Right lobe of liver (tissue), 6 donors: Measurements from ENCODE around the gene CTBP1. TPM values are rescaled to one million over a fixed set of nuclear protein-coding genes. Genes with fewer than 3 reads are reported as not detected.

Experiments
- ATAC-seq, 4 donors: fragments of 200-7000 bp; cut with Tn5 transposase; one replicate each; pipeline ENCODE4 v1.9.1; 2020; ENCODE audit warnings: mild to moderate bottlenecking in 4 of 4, moderate library complexity in 4 of 4
- DNase-seq, 3 donors: peaks; one replicate each; pipeline ENCODE4 v3.0.0-alpha.2; 2020
- H3K27ac ChIP-seq, 3 donors: fragments of 200-600 bp; one replicate each; pipeline ENCODE4 v1.8.0; 2022
- H3K27me3 ChIP-seq, 2 donors: fragments of 200-600 bp; one replicate each; pipeline ENCODE4 v1.8.0; 2022
- H3K36me3 ChIP-seq, 4 donors: fragments of 200-600 bp; sonication (generic) in 1 of 4; one replicate each; pipeline versions ENCODE4 v1.5.1 to v1.8.0; 2017 to 2022; ENCODE audit warnings: control low read depth in 1 of 4
- H3K4me1 ChIP-seq, 4 donors: fragments of 200-600 bp; sonication (generic) in 1 of 4; one replicate each; pipeline versions ENCODE4 v1.5.1 to v1.8.0; 2017 to 2022; ENCODE audit warnings: control low read depth in 1 of 4
- H3K4me3 ChIP-seq, 3 donors: fragments of 200-600 bp; one replicate each; pipeline ENCODE4 v1.8.0; 2022
- H3K9me3 ChIP-seq, 4 donors: fragments of 200-600 bp; sonication (generic) in 1 of 4; one replicate each; pipeline versions ENCODE4 v1.5.1 to v1.8.0; 2017 to 2022; ENCODE audit warnings: control low read depth in 1 of 4
- CTCF ChIP-seq, 4 donors: fragments of 200-600 bp in 3 of 4; fragments of 450-650 bp in 1 of 4; IDR thresholded peaks; one replicate each; pipeline versions ENCODE4 v1.5.1 to v1.8.0; 2016 to 2022; ENCODE audit warnings: antibody characterized with exemption in 4 of 4, mild to moderate bottlenecking in 2 of 4
- POLR2A ChIP-seq: fragments of 450-650 bp; IDR thresholded peaks from one replicate; pipeline ENCODE4 v1.6.1; 2017; ENCODE audit warnings: antibody characterized with exemption, mild to moderate bottlenecking
- WGBS: methylation state at CpG from one replicate; pipeline ENCODE4 v1.1.6; 2018; ENCODE audit warnings: low coverage, low lambda C conversion rate; ENCODE audit not compliant: insufficient coverage; ENCODE audit errors: missing lambda C conversion rate; 5-methylcytosine and 5-hydroxymethylcytosine counted together
- intact Hi-C, 2 donors: fragments of 100-400 bp; cut with DNase I; formaldehyde crosslinking; loops; one replicate each; pipeline versions ENCODE4 v1.11.2 to v1.14.1; 2022
- total RNA-seq, 6 experiments: library from RNA; depleted of rRNA in 2 of 6; stranded (reverse); fragments of >200 nt in 2 of 6; fragmentation: NEBNext Ultra II Directional in 3 of 6; extraction: Animal tissue kit (Norgen Biotek cat#: 25700) in 3 of 6; gene quantifications; one replicate each; pipeline versions ENCODE4 v1.1.0 to v1.2.4, GENCODE V29; 2016 to 2023
- donor health status: DM: no; HTN: yes; CAD: no.
- donor health status: DM: no; HTN: no; CAD: no.
- donor health status: DM: no; HTN: no; CAD: no.
- donor health status: DM: no; HTN: yes; CAD: no.
- donor health status: DM: no; HTN: yes; CAD: no.

The CTBP1 gene
- total RNA-seq, 6 experiments from 2014 or later: 74.8 to 85.5 (median 79.4) TPM

GRCh38 chr4:1172971-1173757 is 75.8 kb downstream of the CTBP1 start:
- ATAC-seq: peak; percentile 60 to 72 (median 68)
- Histone ChIP-seq H3K27me3 (no peaks in the 10 kb centered on the region), H3K9me3 (no peaks in the 10 kb centered on the region), H3K27ac (peak overlapping the region; percentile 89 to 98 (median 97)), H3K36me3 (peaks cover 0 to 10% (median under 1%) of the 10 kb centered on the region in 4 donors), H3K4me3 (peak overlapping the region; percentile 7 to 39 (median 25)), H3K4me1 (peaks cover 0 to 47% (median 15%) of the 10 kb centered on the region in 4 donors)
- no peak for TF ChIP-seq CTCF (IDR thresholded peaks at IDR 0.05)
- no peak for TF ChIP-seq POLR2A
- intact Hi-C loops: no loop called here
- DNase-seq: peak in 2 of 3 donors; percentile 79 to 82
- 19% methylated on average over 12 of the region's 20 CpGs for WGBS

- no peaks in the 10 kb centered on the region for H3K27me3 ChIP-seq
- intact Hi-C loops: no loop called here
- peak; percentile 59 to 77 (median 74) for DNase-seq
These were observed 76.6 kb downstream of the CTBP1 start, which contains the start of gene SPON2 for GRCh38 chr4:1172228-1172851. TSS of gene SPON2 (minus strand) at chr4:1172583.

GRCh38 chr4:1171311-1172227 is 77.4 kb downstream of the CTBP1 start:
- no peaks in the 10 kb centered on the region for H3K9me3 ChIP-seq
- H3K36me3 ChIP-seq: peaks cover 0 to 10% (median under 1%) of the 10 kb centered on the region in 4 donors
- ATAC-seq (peak in 2 of 4 donors; percentile 1), DNase-seq (peak in 2 of 3 donors; percentile 50 to 56)
- intact Hi-C loops: no loop called here
- no CpG with 5 or more reads among the region's 88 CpGs for WGBS
- TF ChIP-seq POLR2A: no peak
- TF ChIP-seq CTCF (IDR thresholded peaks at IDR 0.05): no peak
- H3K27ac ChIP-seq: peak overlapping the region; percentile 75 to 98 (median 97)
- no peaks in the 10 kb centered on the region for H3K27me3 ChIP-seq
- H3K4me3 ChIP-seq: peak overlapping the region; percentile 64 to 72 (median 69)
- H3K4me1 ChIP-seq: peaks cover 0 to 37% (median 9%) of the 10 kb centered on the region in 4 donors

More at GRCh38 chr4:1172228-1172851, 76.6 kb downstream of the CTBP1 start, which contains the start of gene SPON2:
- ATAC-seq: peak; percentile 35 to 46 (median 39)
- 3% methylated on average over 8 of the region's 54 CpGs for WGBS
- H3K36me3 ChIP-seq: peaks cover 0 to 10% (median under 1%) of the 10 kb centered on the region in 4 donors
- H3K9me3 ChIP-seq: no peaks in the 10 kb centered on the region
- H3K4me1 ChIP-seq: peaks cover 0 to 45% (median 12%) of the 10 kb centered on the region in 4 donors
- peak within 1 kb of the TSS; percentile 64 to 72 (median 69) for H3K4me3 ChIP-seq
- peak; percentile 68 for TF ChIP-seq POLR2A
- TF ChIP-seq CTCF (IDR thresholded peaks at IDR 0.05): no peak
- peak within 1 kb of the TSS; percentile 89 to 98 (median 97) for H3K27ac ChIP-seq

- intact Hi-C loops: no loop called here
- no CpG with 5 or more reads among the region's 42 CpGs for WGBS
- Histone ChIP-seq H3K9me3 (no peaks in the 10 kb centered on the region), H3K4me1 (peaks cover 0 to 36% (median 9%) of the 10 kb centered on the region in 4 donors), H3K27ac (no peak overlapping the region), H3K27me3 (no peaks in the 10 kb centered on the region), H3K36me3 (peaks cover 0 to 10% (median under 1%) of the 10 kb centered on the region in 4 donors), H3K4me3 (peak overlapping the region; percentile 64 to 72 (median 69))
- TF ChIP-seq CTCF (IDR thresholded peaks at IDR 0.05) (no peak), POLR2A (no peak)
- ATAC-seq: no peak
- DNase-seq: no peak
These were observed 78.0 kb downstream of the CTBP1 start for GRCh38 chr4:1170976-1171310.
